ENCODE data around the gene DPP10.
"Not testable (repeated sequence)": the region's sequence is repeated elsewhere in the genome, so short reads cannot be mapped to it uniquely, and the experiment has no call there.

Gene DPP10

DNA sequence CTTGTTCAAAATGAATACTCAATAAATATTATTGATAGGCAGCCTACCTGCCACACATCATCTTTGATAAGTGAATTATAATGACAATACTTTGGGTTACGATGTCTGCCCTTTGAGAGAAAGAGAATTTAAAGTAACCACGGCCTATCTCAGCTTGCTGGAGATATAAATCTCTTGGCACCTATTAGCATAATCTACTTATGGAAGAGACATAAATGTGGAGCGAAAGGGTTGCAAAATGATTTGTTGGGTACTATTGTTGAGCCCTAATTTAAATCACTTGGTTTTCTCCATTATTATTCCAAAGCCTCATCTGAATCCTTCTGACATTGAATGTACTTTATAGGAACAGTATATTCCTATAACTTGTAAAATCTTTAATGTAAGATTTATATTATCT is 520.1 kb downstream of the DPP10 start:
- DNase-seq (ENCODE audit: low read depth in 2 of 2): no peak

DNA sequence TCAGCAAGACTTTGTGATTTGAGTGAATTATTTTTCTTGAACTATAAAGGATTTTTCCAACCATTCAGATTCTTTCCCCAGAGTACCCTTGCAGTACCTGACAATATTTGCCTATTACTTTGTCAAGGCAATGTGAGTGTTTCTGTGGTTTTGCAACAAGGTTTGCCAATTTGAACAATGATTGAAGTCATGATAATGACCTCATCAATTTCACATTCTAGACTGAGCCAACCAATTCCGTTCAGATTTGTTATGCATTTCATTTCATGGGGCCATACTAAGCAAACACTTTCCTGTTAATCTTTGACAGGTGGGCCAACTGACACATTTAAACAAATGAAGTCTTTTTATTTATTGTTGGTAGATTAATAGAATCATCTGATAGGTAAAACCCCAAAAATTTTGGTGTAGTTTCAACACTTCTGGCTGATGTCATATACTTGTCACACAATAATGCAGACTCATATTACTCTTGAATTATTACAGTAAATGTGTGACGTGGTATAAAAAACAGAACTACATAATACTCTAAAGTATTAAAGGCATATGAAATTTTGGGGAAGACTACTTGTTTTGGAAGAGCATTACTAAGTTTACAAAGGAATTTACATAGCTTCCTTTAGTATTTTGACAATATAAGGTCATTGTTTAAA is 526.4 kb downstream of the DPP10 start:
- no peak for DNase-seq (ENCODE audit: low read depth in 2 of 2)

GRCh38 chr2:115004321-115004720 is 561.9 kb downstream of the DPP10 start:
- DNase-seq (ENCODE audit: low read depth in 2 of 2): not testable (repeated sequence)

DNA sequence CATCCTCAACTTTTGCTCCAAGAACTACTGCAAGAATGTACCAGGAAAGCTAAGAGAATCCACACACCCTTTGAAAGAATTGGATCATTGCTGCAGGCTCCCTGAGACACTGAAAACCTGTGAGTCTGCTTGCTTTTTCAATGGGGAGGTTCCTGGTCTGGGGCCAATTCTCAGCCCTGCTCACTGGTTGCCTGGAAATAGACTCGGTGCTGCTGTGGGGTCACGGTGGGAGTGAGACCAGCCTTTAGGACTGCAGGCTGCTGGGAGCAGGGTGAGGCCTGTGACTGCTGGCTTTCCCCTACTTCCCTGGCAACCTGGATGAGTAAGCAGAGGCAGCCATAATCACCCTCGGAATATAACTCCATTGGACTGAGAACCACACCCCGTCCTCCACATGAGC is 569.3 kb downstream of the DPP10 start:
- no peak for DNase-seq (ENCODE audit: low read depth in 2 of 2)

- not testable (repeated sequence) for DNase-seq (ENCODE audit: low read depth in 2 of 2)
These were observed 579.6 kb downstream of the DPP10 start for GRCh38 chr2:115022013-115022412.

GRCh38 chr2:115034801-115035200 is 592.4 kb downstream of the DPP10 start:
- no peak for DNase-seq (ENCODE audit: low read depth in 2 of 2)

DNA sequence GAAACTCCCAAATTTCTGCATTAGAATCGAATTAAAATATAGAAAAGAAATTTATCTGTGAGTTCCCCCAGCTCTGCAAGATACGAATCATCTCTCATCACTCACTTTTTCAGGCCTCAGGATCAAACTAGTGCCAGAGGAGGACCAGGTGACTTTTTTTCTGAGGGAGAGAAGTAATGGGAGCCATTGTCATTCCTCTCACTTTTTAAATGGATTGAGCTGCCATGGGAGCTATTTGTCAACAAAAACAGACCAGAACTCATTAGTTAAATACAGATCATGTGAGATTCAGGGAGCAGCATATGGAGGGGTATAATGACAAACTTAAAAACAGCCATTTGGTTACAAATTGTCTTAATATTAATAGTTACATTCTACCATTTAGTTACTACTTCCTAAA is 594.4 kb downstream of the DPP10 start:
- no peak for DNase-seq (ENCODE audit: low read depth in 2 of 2)

DNA sequence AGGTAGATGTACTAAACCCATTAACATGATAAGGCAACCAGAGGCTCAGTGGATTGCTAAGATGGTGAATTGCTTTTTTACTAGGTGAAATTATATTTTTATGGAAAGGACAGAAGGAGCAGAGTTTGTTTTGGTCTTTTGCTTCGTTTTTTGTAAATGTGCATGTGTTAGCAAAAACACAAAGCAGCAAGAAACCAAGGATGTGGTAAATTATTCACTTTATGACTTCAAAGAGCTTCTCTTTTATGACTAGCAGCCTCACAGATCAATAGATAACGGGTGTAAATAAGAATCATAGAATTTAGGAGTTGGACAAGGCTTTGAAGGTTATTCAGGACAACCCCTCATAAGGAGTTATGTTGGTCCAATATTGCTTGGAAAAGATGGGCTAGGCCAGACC is 615.0 kb downstream of the DPP10 start:
- DNase-seq (ENCODE audit: low read depth in 2 of 2): no peak

DNA sequence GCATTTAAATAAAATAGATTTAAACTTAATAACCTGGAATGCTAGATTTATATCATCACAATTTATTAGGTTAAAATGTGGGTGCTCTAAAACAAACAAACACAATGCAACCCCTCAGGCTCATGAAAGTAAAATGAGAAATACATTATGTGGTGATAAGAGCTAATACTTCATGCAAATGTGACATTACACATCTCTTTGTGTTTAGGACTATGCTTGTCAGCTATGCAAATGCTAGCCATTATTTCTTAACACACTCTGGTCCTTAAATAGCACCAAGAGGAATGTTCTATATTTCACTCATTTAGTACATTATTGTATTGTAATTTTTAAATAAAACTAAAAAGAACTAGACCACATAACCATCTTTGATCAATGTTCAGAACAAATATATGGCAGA is 627.6 kb downstream of the DPP10 start:
- no peak for DNase-seq (ENCODE audit: low read depth in 2 of 2)

- no peak for DNase-seq (ENCODE audit: low read depth in 2 of 2)
These were observed 629.1 kb downstream of the DPP10 start for GRCh38 chr2:115071534-115071933.

DNA sequence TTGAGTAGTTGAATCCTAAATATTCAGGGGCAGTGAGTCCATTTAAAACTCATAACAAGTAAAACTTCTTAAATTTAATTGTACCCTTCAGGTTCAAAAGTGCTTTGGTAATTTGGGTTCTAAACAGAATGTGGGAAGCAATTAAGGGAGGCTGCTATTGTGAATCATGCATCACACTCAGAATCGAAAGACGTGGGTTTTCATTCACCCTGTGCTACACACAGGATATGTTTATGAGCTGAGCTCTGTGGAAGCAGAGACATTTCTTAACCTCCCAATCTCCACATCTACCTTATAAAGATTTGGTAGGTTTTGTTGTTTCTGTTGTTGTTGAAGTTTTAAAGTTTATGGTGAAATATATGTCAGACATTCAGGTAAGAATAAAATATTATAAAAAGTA is 633.4 kb downstream of the DPP10 start:
- DNase-seq (ENCODE audit: low read depth in 2 of 2): no peak

- DNase-seq (ENCODE audit: low read depth in 2 of 2): no peak
These were observed 635.2 kb downstream of the DPP10 start for GRCh38 chr2:115077626-115078025.

DNA sequence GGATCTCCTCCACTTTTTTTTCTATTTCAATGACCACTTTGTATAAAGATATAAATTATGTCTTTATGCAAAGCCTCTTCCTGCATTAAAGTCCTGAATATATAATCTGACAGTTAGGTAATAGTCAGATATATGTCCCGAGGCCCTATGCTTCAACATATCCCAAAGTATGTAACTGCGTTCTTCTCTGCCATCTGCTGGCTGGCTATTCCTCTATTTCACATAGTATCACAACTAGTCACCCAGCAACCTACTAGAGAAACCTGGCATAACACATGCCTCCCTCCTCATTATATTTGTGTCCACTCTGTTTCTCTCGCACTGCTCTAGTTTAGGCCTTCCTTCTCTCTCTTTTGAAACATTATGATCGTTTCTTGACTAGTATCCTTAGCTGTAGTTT is 640.8 kb downstream of the DPP10 start:
- no peak for DNase-seq (ENCODE audit: low read depth in 2 of 2)

DNA sequence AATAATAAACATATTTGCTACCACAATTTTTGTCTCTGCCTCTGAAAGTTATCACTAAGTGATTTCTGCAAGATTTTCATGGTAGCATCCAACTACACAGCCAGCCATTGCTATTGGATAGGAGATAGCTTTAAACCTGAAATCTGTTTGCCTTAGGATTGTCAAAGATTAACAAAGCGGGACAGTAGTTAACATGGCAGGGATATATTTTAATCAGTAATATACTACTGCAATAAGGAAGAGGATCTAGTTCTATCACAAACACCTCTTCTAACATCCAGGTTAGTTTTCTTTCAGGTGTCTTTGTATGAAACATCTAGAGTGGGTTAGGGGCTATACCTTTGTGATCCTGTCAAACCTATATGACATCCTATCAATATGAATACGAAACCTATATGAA is 641.3 kb downstream of the DPP10 start:
- DNase-seq (ENCODE audit: low read depth in 2 of 2): no peak

DNA sequence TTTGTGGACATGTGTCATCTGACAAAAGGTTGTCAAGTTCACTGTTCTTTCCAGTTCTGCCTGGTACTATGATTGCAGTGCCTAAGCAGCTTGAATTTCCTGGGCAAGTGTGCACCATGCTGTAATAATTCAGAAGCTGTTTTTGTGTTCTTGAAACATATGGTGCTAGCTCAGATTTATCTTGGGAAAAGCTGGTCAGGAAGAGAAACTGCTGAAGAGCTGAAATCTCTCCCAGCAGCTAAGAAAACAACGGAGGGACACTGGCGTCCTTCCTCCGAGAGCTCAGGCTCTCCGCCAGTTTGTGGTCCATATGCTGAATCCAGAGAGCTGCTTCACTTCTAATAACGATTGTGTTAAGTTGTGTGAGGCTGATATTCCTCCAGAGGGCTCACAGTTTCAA is 642.0 kb downstream of the DPP10 start:
- no peak for DNase-seq (ENCODE audit: low read depth in 2 of 2)

- DNase-seq (ENCODE audit: low read depth in 2 of 2): not testable (repeated sequence)
These were observed 643.7 kb downstream of the DPP10 start for GRCh38 chr2:115086051-115086620.

GRCh38 chr2:115094441-115094840 is 652.0 kb downstream of the DPP10 start:
- no peak for DNase-seq (ENCODE audit: low read depth in 2 of 2)

- no peak for DNase-seq (ENCODE audit: low read depth in 2 of 2)
These were observed 663.5 kb downstream of the DPP10 start for GRCh38 chr2:115105966-115106365.

GRCh38 chr2:115115135-115115534 is 672.7 kb downstream of the DPP10 start:
- no peak for DNase-seq (ENCODE audit: low read depth in 2 of 2)

GRCh38 chr2:115118306-115118705 is 675.9 kb downstream of the DPP10 start:
- no peak for DNase-seq (ENCODE audit: low read depth in 2 of 2)

GRCh38 chr2:115119086-115119485 is 676.6 kb downstream of the DPP10 start:
- no peak for DNase-seq (ENCODE audit: low read depth in 2 of 2)

- no peak for DNase-seq (ENCODE audit: low read depth in 2 of 2)
These were observed 680.3 kb downstream of the DPP10 start for GRCh38 chr2:115122701-115123100.

DNA sequence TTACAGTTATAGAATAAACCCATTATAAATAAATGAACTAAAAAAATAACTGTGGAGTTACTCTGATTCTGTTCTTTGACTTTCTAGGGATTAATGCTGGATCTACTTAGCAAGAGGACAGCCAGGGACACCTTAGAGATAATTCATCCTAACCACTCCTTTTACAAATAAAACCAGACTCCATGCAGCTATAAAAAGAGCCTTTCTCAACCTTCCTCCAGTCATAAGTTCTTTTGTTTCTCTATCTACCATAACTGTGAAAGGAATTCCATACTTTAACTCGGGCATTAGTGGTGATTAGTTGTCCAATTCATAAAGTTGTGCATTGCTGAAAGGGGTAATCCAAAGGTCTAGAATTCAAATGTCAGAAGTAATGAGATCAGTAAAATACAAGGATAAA is 682.4 kb downstream of the DPP10 start:
- no peak for DNase-seq (ENCODE audit: low read depth in 2 of 2)

DNA sequence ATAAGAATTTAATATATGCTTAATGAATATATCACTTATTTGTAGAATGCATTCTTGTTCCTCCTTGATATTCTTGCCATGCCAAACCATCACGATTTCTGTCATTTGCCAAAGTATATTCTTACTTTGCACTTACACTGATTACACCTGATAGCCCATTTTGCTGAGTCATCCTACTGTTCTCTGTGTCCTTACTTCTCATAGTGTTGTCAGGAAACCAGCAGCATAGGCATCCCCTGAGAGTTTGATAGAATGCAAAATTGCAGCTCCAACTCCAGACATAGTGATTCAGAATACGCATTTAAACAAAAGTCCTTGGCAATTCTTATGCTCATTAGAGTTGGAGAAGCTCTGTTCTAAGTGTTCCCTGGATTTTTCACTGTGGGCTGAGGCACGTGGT is 687.1 kb downstream of the DPP10 start:
- DNase-seq (ENCODE audit: low read depth in 2 of 2): no peak
